GM19099 (cell line): ENCODE data around the gene MUCL3.

Source experiments
- POLR2A ChIP-seq: IDR thresholded peaks from 3 replicates; pipeline ENCODE4 v1.6.1; 2011; ENCODE audit warnings: low read depth; ENCODE audit not compliant: insufficient read length; ENCODE audit errors: extremely low read depth

The MUCL3 gene

GRCh38 chr6:30940361-30940986 lies at the start of gene MUCL3:
MUCL3 (plus strand) TSS chr6:30940973; CDS start chr6:30941000, 27 bp downstream.
- no peak for TF ChIP-seq POLR2A

- TF ChIP-seq POLR2A, result no peak
Measured at GRCh38 chr6:30891450-30891723, 49.4 kb upstream of the MUCL3 start.

- TF ChIP-seq POLR2A, result no peak
Measured at GRCh38 chr6:30891816-30892538, 48.8 kb upstream of the MUCL3 start.

GRCh38 chr6:30893001-30893591 lies 47.7 kb upstream of the MUCL3 start:
- no peak for TF ChIP-seq POLR2A

GRCh38 chr6:30893666-30894065 lies 47.1 kb upstream of the MUCL3 start:
- no peak for TF ChIP-seq POLR2A

GRCh38 chr6:30894381-30894780 lies 46.4 kb upstream of the MUCL3 start:
- no peak for TF ChIP-seq POLR2A

- TF ChIP-seq POLR2A, result no peak
Measured at GRCh38 chr6:30894935-30895334, 45.8 kb upstream of the MUCL3 start.

GRCh38 chr6:30895343-30895742 lies 45.4 kb upstream of the MUCL3 start:
- TF ChIP-seq POLR2A, result no peak

GRCh38 chr6:30896541-30896940 lies 44.2 kb upstream of the MUCL3 start:
- no peak for TF ChIP-seq POLR2A

- TF ChIP-seq POLR2A, result no peak
Measured at GRCh38 chr6:30897882-30898281, 42.9 kb upstream of the MUCL3 start.

GRCh38 chr6:30898750-30899360 lies 41.9 kb upstream of the MUCL3 start:
- no peak for TF ChIP-seq POLR2A

GRCh38 chr6:30900863-30901417 lies 39.8 kb upstream of the MUCL3 start:
- no peak for TF ChIP-seq POLR2A

GRCh38 chr6:30901436-30901835 lies 39.3 kb upstream of the MUCL3 start:
- no peak for TF ChIP-seq POLR2A

GRCh38 chr6:30902709-30903108 lies 38.1 kb upstream of the MUCL3 start:
- TF ChIP-seq POLR2A, result no peak

GRCh38 chr6:30903236-30903635 lies 37.5 kb upstream of the MUCL3 start:
- no peak for TF ChIP-seq POLR2A
